IMR-90 (cell line): Measurements from ENCODE around the gene ELL2. TPM values are rescaled to one million over a fixed set of nuclear protein-coding genes. Genes with fewer than 3 reads are reported as not detected.
A peak's percentile ranks its signal among the peaks of the same experiment; 100 is the strongest.

ENCODE experiments used
- ATAC-seq: fragments of 200-7000 bp; cut with Tn5 transposase; 2 replicates; pipeline ENCODE4 v1.9.1; 2020; ENCODE audit warnings: low read depth, mild to moderate bottlenecking, moderate library complexity
- BruUV-seq: library from RNA; stranded (reverse); fragments of 400-500 nt; replicated peaks from 2 replicates; lab custom pipeline; 2021; lab: Mats Ljungman, UMichigan
- CTCF ChIA-PET: fragments of 300-600 bp; formaldehyde crosslinking; extraction: SDS; loops from one replicate; lab custom pipeline; 2021; ENCODE audit warnings: antibody characterized with exemption; lab: Yijun Ruan, JAX
- POLR2A ChIA-PET: fragments of 300-600 bp; sonication (Branson Sonifier 250); formaldehyde crosslinking; loops from one replicate; lab custom pipeline; 2022; ENCODE audit warnings: antibody characterized with exemption; ENCODE audit not compliant: unreplicated experiment; lab: Charles Lee
- DNase-seq: peaks from one replicate; pipeline ENCODE4 v3.0.0; 2013
- H2AFZ ChIP-seq: replicated peaks from 2 replicates; pipeline ENCODE3; 2013; ENCODE audit warnings: low read length, mild to moderate bottlenecking; ENCODE audit not compliant: poor library complexity
- H2AK5ac ChIP-seq: 2 replicates; pipeline ENCODE4 v1.6.1; 2013; ENCODE audit warnings: low read depth, low read length, inconsistent platforms
- H2AK9ac ChIP-seq: replicated peaks from 2 replicates; pipeline ENCODE3; 2013; ENCODE audit warnings: mild to moderate bottlenecking, low read depth, low read length, moderate library complexity; ENCODE audit not compliant: poor library complexity
- H2BK120ac ChIP-seq: 2 replicates; pipeline ENCODE4 v1.6.1; 2013; ENCODE audit warnings: low read depth, low read length, inconsistent platforms
- H2BK15ac ChIP-seq: 3 replicates; pipeline ENCODE4 v1.6.1; 2013; ENCODE audit warnings: low read depth, low read length, inconsistent platforms
- H2BK20ac ChIP-seq: 2 replicates; pipeline ENCODE4 v1.6.1; 2013; ENCODE audit warnings: low read depth, mild to moderate bottlenecking, inconsistent platforms, low read length, moderate library complexity
- H2BK5ac ChIP-seq: 2 replicates; pipeline ENCODE4 v1.6.1; 2013; ENCODE audit warnings: mild to moderate bottlenecking, low read depth, low read length, inconsistent platforms; ENCODE audit not compliant: poor library complexity, severe bottlenecking
- H3K14ac ChIP-seq: replicated peaks from 2 replicates; pipeline ENCODE4 v1.6.1; 2013; ENCODE audit warnings: low read depth, low read length, inconsistent platforms
- H3K18ac ChIP-seq: 2 replicates; pipeline ENCODE4 v1.6.1; 2013; ENCODE audit warnings: low read depth, low read length, control low read depth
- H3K23ac ChIP-seq: 2 replicates; pipeline ENCODE4 v1.6.1; 2013; ENCODE audit warnings: low read depth, low read length, inconsistent platforms
- H3K27ac ChIP-seq: 2 replicates; pipeline ENCODE4 v1.5.1; 2013; ENCODE audit warnings: mild to moderate bottlenecking, control low read depth, low read length; ENCODE audit not compliant: insufficient read depth
- H3K27me3 ChIP-seq: 2 replicates; pipeline ENCODE4 v1.6.1; 2013; ENCODE audit warnings: low read length; ENCODE audit not compliant: control insufficient read depth, insufficient read depth
- H3K36me3 ChIP-seq: 2 replicates; pipeline ENCODE4 v1.6.1; 2013; ENCODE audit warnings: low read length, mixed read lengths; ENCODE audit not compliant: control insufficient read depth, insufficient read depth
- H3K4ac ChIP-seq: 2 replicates; pipeline ENCODE4 v1.6.1; 2013; ENCODE audit warnings: low read depth, low read length, inconsistent platforms
- H3K4me1 ChIP-seq: 2 replicates; pipeline ENCODE4 v1.6.1; 2013; ENCODE audit warnings: low read length, mixed read lengths; ENCODE audit not compliant: control insufficient read depth, insufficient read depth
- H3K4me2 ChIP-seq: 2 replicates; pipeline ENCODE4 v1.6.1; 2013; ENCODE audit warnings: low read depth, mild to moderate bottlenecking, control low read depth, low read length, moderate library complexity
- H3K4me3 ChIP-seq: 2 replicates; pipeline ENCODE4 v1.5.1; 2013; ENCODE audit warnings: low read depth, mild to moderate bottlenecking, control low read depth, low read length, moderate library complexity; ENCODE audit not compliant: insufficient read depth
- H3K56ac ChIP-seq: 2 replicates; pipeline ENCODE4 v1.6.1; 2013; ENCODE audit warnings: low read length, inconsistent platforms; ENCODE audit not compliant: insufficient read depth; ENCODE audit errors: extremely low read depth
- H3K79me1 ChIP-seq, 2 experiments: 2 replicates each; pipeline ENCODE4 v1.6.1; 2013; ENCODE audit warnings: low read length in 2 of 2, inconsistent platforms in 1 of 2, low read depth in 1 of 2
- H3K9ac ChIP-seq: 2 replicates; pipeline ENCODE4 v1.6.1; 2013; ENCODE audit warnings: low read depth, low read length, control low read depth
- H3K9me1 ChIP-seq: 2 replicates; pipeline ENCODE4 v1.6.1; 2013; ENCODE audit warnings: low read length, inconsistent platforms; ENCODE audit not compliant: insufficient read depth
- H3K9me3 ChIP-seq: 2 replicates; pipeline ENCODE4 v1.6.1; 2013; ENCODE audit warnings: low read length; ENCODE audit not compliant: control insufficient read depth, insufficient read depth
- H4K20me1 ChIP-seq: 2 replicates; pipeline ENCODE4 v1.6.1; 2013; ENCODE audit warnings: low read length, inconsistent platforms; ENCODE audit not compliant: insufficient read depth
- H4K5ac ChIP-seq: 2 replicates; pipeline ENCODE4 v1.6.1; 2013; ENCODE audit warnings: mild to moderate bottlenecking, low read depth, low read length, control low read depth
- H4K8ac ChIP-seq, 2 experiments: 2 replicates each; pipeline ENCODE4 v1.6.1; 2013; ENCODE audit warnings: low read depth in 2 of 2, low read length in 2 of 2, control low read depth in 1 of 2, inconsistent platforms in 1 of 2
- H4K91ac ChIP-seq: 2 replicates; pipeline ENCODE4 v1.6.1; 2013; ENCODE audit warnings: low read depth, low read length, inconsistent platforms; ENCODE audit not compliant: insufficient read depth
- CEBPB ChIP-seq: IDR thresholded peaks from 2 replicates; pipeline ENCODE4 v1.6.1; 2012; ENCODE audit warnings: low read depth, low read length, improper control_type of control experiment
- NFE2L2 ChIP-seq: fragments of 150-350 bp; IDR thresholded peaks from 2 replicates; pipeline ENCODE4 v1.6.1; 2016; ENCODE audit warnings: low read depth, mild to moderate bottlenecking, low read length
- RCOR1 ChIP-seq: IDR thresholded peaks from 2 replicates; pipeline ENCODE4 v1.6.1; 2012; ENCODE audit warnings: mild to moderate bottlenecking, low read length, improper control_type of control experiment; ENCODE audit not compliant: insufficient replicate concordance
- dilution Hi-C: fragments of 300-500 bp; cut with HindIII; formaldehyde crosslinking; loops from one replicate; pipeline ENCODE4 v1.14.3; 2018; ENCODE audit warnings: low sequenced_read_pairs; ENCODE audit not compliant: unreplicated experiment
- in situ Hi-C: fragments of 300-500 bp; cut with MboI; formaldehyde crosslinking; loops from 3 replicates; pipeline ENCODE4 v1.14.3; 2019; ENCODE audit warnings: low sequenced_read_pairs, inconsistent platforms, mixed read lengths
- intact Hi-C: fragments of 100-400 bp; cut with micrococcal nuclease; formaldehyde crosslinking; loops from 2 replicates; pipeline ENCODE4 v1.10.0; 2022
- polyA plus RNA-seq, 3 experiments: library from polyadenylated mRNA; depleted of rRNA; stranded (reverse); fragments of >200 nt; gene quantifications; 2 replicates each; pipeline ENCODE4 v1.2.3, GENCODE V29; 2012; ENCODE audit warnings: low replicate concordance in 1 of 3
- total RNA-seq: library from RNA; depleted of rRNA; stranded (reverse); fragments of >200 nt; gene quantifications from 2 replicates; pipeline ENCODE4 v1.2.3, GENCODE V29; 2012

Gene ELL2
- total and polyA plus RNA-seq, 2 of the 4 experiments (the other 2 are of a cell fraction), result 61.4 to 92.5 TPM

- no peaks in the 10 kb centered on the region for H3K79me1 ChIP-seq
- H3K18ac ChIP-seq, result no peak overlapping the region
- ATAC-seq (no peak), DNase-seq (no peak)
- no peak overlapping the region for H2BK20ac ChIP-seq
- TF ChIP-seq CEBPB (no peak), NFE2L2 (peak; percentile 11; the same call in 1 of the 2 replicates), RCOR1 (no peak)
- intact Hi-C loops (no loop called here), dilution Hi-C loops (no loop called here), in situ Hi-C loops (no loop called here)
- no peak overlapping the region for H4K5ac ChIP-seq
- BruUV-seq, result no TSS peak
- no peak overlapping the region for H3K56ac ChIP-seq
- no peak overlapping the region for H3K4me3 ChIP-seq
- no peaks in the 10 kb centered on the region for H4K20me1 ChIP-seq
- POLR2A ChIA-PET, result no interaction called here
- H3K4ac ChIP-seq, result no peak overlapping the region
- CTCF ChIA-PET, result no interaction called here
- H2BK120ac ChIP-seq, result no peak overlapping the region
- no peak overlapping the region for H4K91ac ChIP-seq
- no peak overlapping the region for H4K8ac ChIP-seq
- no peak overlapping the region for H3K4me2 ChIP-seq
- no peaks in the 10 kb centered on the region for H3K36me3 ChIP-seq
- no peaks in the 10 kb centered on the region for H3K4me1 ChIP-seq
- no peak overlapping the region for H3K23ac ChIP-seq
- H3K27me3 ChIP-seq, result no peaks in the 10 kb centered on the region
- no peak overlapping the region for H3K9ac ChIP-seq
- no peak overlapping the region; the same call in 1 of the 2 replicates for H3K14ac ChIP-seq
- no peaks in the 10 kb centered on the region for H3K9me3 ChIP-seq
- 0 out of 3 replicates have a peak overlapping the region, but pooled peaks have one; percentile 43 for H2BK15ac ChIP-seq
- no peaks in the 10 kb centered on the region for H3K9me1 ChIP-seq
- H2BK5ac ChIP-seq, result no peak overlapping the region
- H3K27ac ChIP-seq, result no peak overlapping the region
- no peak overlapping the region for H2AK5ac ChIP-seq
- H2AK9ac ChIP-seq, result no peak overlapping the region
- no peak overlapping the region for H2AFZ ChIP-seq
These were observed 35.5 kb upstream of the ELL2 start for GRCh38 chr5:95996904-95997723.
